Activated T-helper 1 cell treated with anti-CD3 and anti-CD28 coated beads, Interleukin-12 subunit alpha, Interleukin-12 subunit beta, Interleukin-2, Interleukin-4 antibody, amounts not matched to agents 30 ng/mL and 10 ng/mL and 1 ng/mL, durations not matched to agents 14 hours and 24 hours and 36 hours (primary cell): ENCODE results near the gene NCAPG2. TPM values are rescaled to one million over a fixed set of nuclear protein-coding genes. Genes with fewer than 3 reads are reported as not detected.

ENCODE experiments used
- total RNA-seq: library from RNA; stranded (reverse); gene quantifications from 2 replicates; pipeline ENCODE4 v1.2.3, GENCODE V29; 2022

The NCAPG2 gene
- total RNA-seq, 1 donor from 2014 or later, result 76.5 TPM

Other genes with a start within 250 kb of the NCAPG2 start
- 0.41 and 0.47 TPM in 2 replicates for gene PTPRN2, start 117.0 kb downstream of the NCAPG2 start, total RNA-seq
- gene ESYT2, start 124.7 kb upstream of the NCAPG2 start, total RNA-seq, result 59.1 and 63.1 TPM in 2 replicates
- gene DYNC2I1, start 151.8 kb upstream of the NCAPG2 start, total RNA-seq, result 11.7 and 16.7 TPM in 2 replicates